HG02759 (cell line): ENCODE measurements around the gene TNFRSF1B.
A peak's percentile ranks its signal among the peaks of the same experiment; 100 is the strongest.

ENCODE experiments used
- ATAC-seq: cut with Tn5 transposase; IDR thresholded peaks from one replicate; pipeline ENCODE4 v1.9.1; 2021; ENCODE audit warnings: mild to moderate bottlenecking, moderate library complexity; ENCODE audit not compliant: unreplicated experiment

TNFRSF1B gene

GRCh38 chr1:12141163-12141850 is 25.5 kb upstream of the TNFRSF1B start:
- no peak for ATAC-seq

GRCh38 chr1:12142141-12142823 is 24.5 kb upstream of the TNFRSF1B start:
- no peak for ATAC-seq

- ATAC-seq = no peak
These were observed 23.7 kb upstream of the TNFRSF1B start for GRCh38 chr1:12142891-12143630.

GRCh38 chr1:12143631-12144155 is 23.1 kb upstream of the TNFRSF1B start:
- ATAC-seq = no peak

- ATAC-seq = no peak
These were observed 22.6 kb upstream of the TNFRSF1B start for GRCh38 chr1:12144236-12144635.

- no peak for ATAC-seq
These were observed 21.8 kb upstream of the TNFRSF1B start for GRCh38 chr1:12144969-12145368.

GRCh38 chr1:12145616-12146342 is 21.0 kb upstream of the TNFRSF1B start:
- ATAC-seq = no peak

GRCh38 chr1:12146343-12147112 is 20.3 kb upstream of the TNFRSF1B start:
- no peak for ATAC-seq

GRCh38 chr1:12147201-12147701 is 19.5 kb upstream of the TNFRSF1B start:
- no peak for ATAC-seq

GRCh38 chr1:12148160-12148957 is 18.4 kb upstream of the TNFRSF1B start:
- ATAC-seq = no peak

- ATAC-seq = no peak
These were observed 17.6 kb upstream of the TNFRSF1B start for GRCh38 chr1:12148958-12149790.

- ATAC-seq = no peak
These were observed 17.0 kb upstream of the TNFRSF1B start for GRCh38 chr1:12149791-12150175.

- ATAC-seq = no peak
These were observed 16.2 kb upstream of the TNFRSF1B start for GRCh38 chr1:12150456-12151200.

GRCh38 chr1:12151465-12151864 is 15.3 kb upstream of the TNFRSF1B start:
- ATAC-seq = no peak

- ATAC-seq = peak; percentile 56
These were observed 14.5 kb upstream of the TNFRSF1B start for GRCh38 chr1:12152113-12152891.

- no peak for ATAC-seq
These were observed 13.5 kb upstream of the TNFRSF1B start for GRCh38 chr1:12153181-12153785.
